GM18907 (cell line): Measurements from ENCODE around the gene SLC35F2.
"Not testable (repeated sequence)": the region's sequence is repeated elsewhere in the genome, so short reads cannot be mapped to it uniquely, and the experiment has no call there.

Experiments used
- ATAC-seq: cut with Tn5 transposase; IDR thresholded peaks from one replicate; pipeline ENCODE4 v1.9.1; 2021; ENCODE audit warnings: mild to moderate bottlenecking, moderate library complexity; ENCODE audit not compliant: unreplicated experiment

Gene SLC35F2

GRCh38 chr11:107791343-107792048, 67.1 kb downstream of the SLC35F2 start:
- ATAC-seq = no peak

GRCh38 chr11:107789767-107790166, 68.8 kb downstream of the SLC35F2 start:
- no peak for ATAC-seq

- ATAC-seq = no peak
Observed at GRCh38 chr11:107787733-107788132, 70.9 kb downstream of the SLC35F2 start.

GRCh38 chr11:107785401-107785800, 73.2 kb downstream of the SLC35F2 start:
- ATAC-seq = no peak

- no peak for ATAC-seq
Observed at GRCh38 chr11:107783121-107783520, 75.5 kb downstream of the SLC35F2 start.

- no peak for ATAC-seq
Observed at GRCh38 chr11:107780775-107781174, 77.8 kb downstream of the SLC35F2 start.

- ATAC-seq = no peak
Observed at GRCh38 chr11:107780136-107780535, 78.5 kb downstream of the SLC35F2 start.

GRCh38 chr11:107778839-107779517, 79.6 kb downstream of the SLC35F2 start:
- ATAC-seq = no peak

GRCh38 chr11:107777110-107777509, 81.5 kb downstream of the SLC35F2 start:
- no peak for ATAC-seq

- ATAC-seq = no peak
Observed at GRCh38 chr11:107776062-107776461, 82.5 kb downstream of the SLC35F2 start.

- no peak for ATAC-seq
Observed at GRCh38 chr11:107770551-107770951, 88.0 kb downstream of the SLC35F2 start.

- ATAC-seq = no peak
Observed at GRCh38 chr11:107769189-107769588, 89.4 kb downstream of the SLC35F2 start.

- not testable (repeated sequence) for ATAC-seq
Observed at GRCh38 chr11:107758719-107759355, 99.8 kb downstream of the SLC35F2 start.

- no peak for ATAC-seq
Observed at GRCh38 chr11:107757661-107758060, 100.9 kb downstream of the SLC35F2 start.

GRCh38 chr11:107756553-107756952, 102.0 kb downstream of the SLC35F2 start:
- ATAC-seq = no peak

- no peak for ATAC-seq
Observed at GRCh38 chr11:107752949-107753822, 105.4 kb downstream of the SLC35F2 start.

GRCh38 chr11:107752508-107752907, 106.1 kb downstream of the SLC35F2 start:
- no peak for ATAC-seq

- ATAC-seq = no peak
Observed at GRCh38 chr11:107751082-107751481, 107.5 kb downstream of the SLC35F2 start.

GRCh38 chr11:107750313-107750712, 108.3 kb downstream of the SLC35F2 start:
- ATAC-seq = no peak

- ATAC-seq = no peak
Observed at GRCh38 chr11:107747622-107748021, 111.0 kb downstream of the SLC35F2 start.

- no peak for ATAC-seq
Observed at GRCh38 chr11:107744736-107745135, 113.9 kb downstream of the SLC35F2 start.
